Coronary artery (tissue), 2 donors: ENCODE results near the gene TRRAP.

Source experiments
- DNase-seq: peaks from one replicate; pipeline ENCODE4 v3.0.0-alpha.2; 2017; ENCODE audit warnings: low spot score
- H3K27ac ChIP-seq, 2 donors: fragments of 200-600 bp; sonication (generic); one replicate each; pipeline ENCODE4 v1.5.1; 2016 to 2019
- H3K4me3 ChIP-seq: fragments of 200-600 bp; sonication (generic); 2 replicates; pipeline ENCODE4 v1.5.1; 2016; ENCODE audit warnings: mild to moderate bottlenecking, moderate library complexity
- TF ChIP-seq, protein P1 (sequence below): fragments of 200-600 bp; sonication (generic); IDR thresholded peaks from one replicate; pipeline ENCODE4 v1.5.1; 2019; ENCODE audit warnings: antibody characterized with exemption

Gene TRRAP

DNA sequence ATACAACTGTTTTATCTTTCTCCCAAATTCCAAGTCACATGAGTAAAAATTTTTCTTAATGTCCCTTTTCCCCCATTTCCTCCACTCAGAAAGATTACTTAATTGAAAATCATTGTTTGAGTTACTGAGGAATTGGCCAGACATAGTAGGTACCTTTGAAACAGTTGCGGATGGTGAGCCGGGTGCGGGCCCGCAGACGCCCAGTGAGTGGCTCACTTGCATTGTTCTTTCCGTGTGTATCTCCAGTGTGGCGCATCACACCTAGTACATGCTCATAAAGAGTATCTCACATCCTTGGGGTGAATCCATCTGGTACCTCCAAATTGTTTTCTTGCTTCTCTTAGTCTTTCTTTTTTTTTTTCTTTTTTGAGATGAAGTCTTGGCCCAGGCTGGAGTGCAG is 14.3 kb downstream of the TRRAP start:
- H3K27ac ChIP-seq = no peak overlapping the region
- DNase-seq = peak; percentile 17
- H3K4me3 ChIP-seq = no peak overlapping the region
- TF ChIP-seq, protein P1, sequence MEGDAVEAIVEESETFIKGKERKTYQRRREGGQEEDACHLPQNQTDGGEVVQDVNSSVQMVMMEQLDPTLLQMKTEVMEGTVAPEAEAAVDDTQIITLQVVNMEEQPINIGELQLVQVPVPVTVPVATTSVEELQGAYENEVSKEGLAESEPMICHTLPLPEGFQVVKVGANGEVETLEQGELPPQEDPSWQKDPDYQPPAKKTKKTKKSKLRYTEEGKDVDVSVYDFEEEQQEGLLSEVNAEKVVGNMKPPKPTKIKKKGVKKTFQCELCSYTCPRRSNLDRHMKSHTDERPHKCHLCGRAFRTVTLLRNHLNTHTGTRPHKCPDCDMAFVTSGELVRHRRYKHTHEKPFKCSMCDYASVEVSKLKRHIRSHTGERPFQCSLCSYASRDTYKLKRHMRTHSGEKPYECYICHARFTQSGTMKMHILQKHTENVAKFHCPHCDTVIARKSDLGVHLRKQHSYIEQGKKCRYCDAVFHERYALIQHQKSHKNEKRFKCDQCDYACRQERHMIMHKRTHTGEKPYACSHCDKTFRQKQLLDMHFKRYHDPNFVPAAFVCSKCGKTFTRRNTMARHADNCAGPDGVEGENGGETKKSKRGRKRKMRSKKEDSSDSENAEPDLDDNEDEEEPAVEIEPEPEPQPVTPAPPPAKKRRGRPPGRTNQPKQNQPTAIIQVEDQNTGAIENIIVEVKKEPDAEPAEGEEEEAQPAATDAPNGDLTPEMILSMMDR = no peak

DNA sequence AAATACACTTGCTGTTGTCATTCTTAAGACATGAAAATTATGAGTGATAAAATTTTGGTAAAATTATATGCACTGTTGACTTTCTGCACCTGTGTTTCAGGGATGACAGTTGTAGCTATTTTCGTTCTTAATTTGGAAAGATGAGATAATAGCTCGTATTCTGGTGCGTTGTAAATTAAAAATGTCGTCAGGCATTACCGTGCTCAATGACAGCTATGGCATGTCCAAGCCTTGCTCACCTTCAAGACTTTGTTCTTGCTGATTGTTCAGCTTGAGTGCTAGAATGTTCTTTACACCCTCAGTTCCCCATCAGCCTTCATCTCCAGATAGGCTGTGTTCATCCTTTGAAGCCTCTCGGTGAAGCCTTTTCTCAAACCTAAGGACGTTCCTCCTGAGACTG is 21.5 kb downstream of the TRRAP start:
- Histone ChIP-seq H3K4me3 (no peak overlapping the region), H3K27ac (no peak overlapping the region)
- TF ChIP-seq, protein P1 = no peak
- DNase-seq = no peak

DNA sequence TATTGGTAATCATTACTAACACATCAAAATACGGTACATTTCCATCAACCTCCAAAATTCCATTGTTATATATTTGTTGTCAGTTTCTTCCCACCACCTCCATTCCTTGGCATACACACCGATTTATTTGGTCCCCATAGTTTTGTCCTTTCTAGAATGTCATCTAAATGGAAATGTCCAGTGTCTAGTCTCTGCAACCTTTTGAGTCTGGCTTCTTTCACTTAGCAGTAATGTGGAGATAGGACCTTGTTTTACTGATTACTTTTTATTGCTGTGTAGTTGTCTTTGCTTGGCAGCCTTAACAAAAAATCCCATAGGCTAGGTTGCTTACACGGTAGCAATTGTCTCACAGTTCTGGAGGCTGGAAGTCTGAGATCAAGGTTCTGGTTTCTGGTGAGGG is 22.5 kb downstream of the TRRAP start:
- Histone ChIP-seq H3K4me3 (no peak overlapping the region), H3K27ac (no peak overlapping the region)
- no peak for DNase-seq
- TF ChIP-seq, protein P1 = no peak

DNA sequence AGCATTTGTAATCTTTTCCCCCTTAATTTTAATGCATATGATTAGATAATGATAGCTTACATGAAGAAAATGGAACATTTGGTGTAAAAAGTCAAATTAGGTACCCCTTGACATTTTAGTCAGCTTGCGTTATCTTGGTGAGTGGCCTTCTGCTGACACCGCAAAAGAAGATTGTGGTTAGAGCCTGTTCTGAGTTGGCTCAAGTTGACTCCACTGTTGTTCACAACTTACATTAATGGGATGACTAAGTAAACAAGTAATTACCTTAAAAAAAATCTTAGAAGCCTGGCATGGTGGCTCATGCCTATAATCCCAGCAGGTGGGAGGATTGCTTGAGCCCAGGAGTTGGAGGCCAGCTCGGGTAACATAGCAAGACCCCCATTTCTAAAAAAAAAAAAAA is 24.2 kb downstream of the TRRAP start:
- TF ChIP-seq, protein P1 = no peak
- H3K4me3 ChIP-seq = no peak overlapping the region
- H3K27ac ChIP-seq = no peak overlapping the region
- DNase-seq = no peak

DNA sequence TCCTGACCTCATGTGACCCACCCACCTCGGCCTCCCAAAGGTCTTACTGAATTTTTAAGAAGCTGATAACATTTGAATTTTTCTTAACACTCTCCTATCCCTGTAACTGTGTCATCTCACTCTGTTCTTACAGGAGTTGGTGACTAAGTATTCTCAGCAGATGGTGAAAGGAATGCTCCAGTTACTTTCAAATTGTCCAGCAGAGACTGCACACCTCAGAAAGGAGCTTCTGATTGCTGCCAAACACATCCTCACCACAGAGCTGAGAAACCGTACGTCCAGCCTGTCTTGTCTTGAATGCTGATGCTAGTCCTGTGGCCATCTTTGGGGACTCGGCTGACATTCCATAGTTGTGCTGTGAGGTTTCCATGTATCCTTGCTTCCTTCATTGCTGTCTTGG is 24.9 kb downstream of the TRRAP start:
- TF ChIP-seq, protein P1 = no peak
- no peak overlapping the region for H3K4me3 ChIP-seq
- H3K27ac ChIP-seq = no peak overlapping the region
- no peak for DNase-seq

DNA sequence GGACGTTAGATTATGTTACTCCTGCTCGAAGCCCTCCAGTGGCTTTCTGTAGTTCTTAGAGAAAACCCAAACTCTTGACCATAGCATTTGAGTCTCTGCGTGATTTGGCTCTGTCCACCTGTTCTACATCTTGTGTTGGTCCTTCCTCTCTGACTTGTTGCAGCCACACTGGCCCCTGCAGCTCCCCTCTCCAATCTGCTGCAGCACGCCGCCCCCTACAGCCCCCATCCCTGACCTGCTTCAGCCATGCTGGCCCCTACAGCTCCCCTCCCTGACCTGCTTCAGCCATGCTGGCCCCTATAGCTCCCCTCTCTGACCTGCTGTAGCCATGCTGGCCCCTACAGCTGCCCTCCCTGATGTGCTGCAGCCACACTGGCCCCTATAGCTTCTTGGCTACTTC is 29.2 kb downstream of the TRRAP start:
- H3K27ac ChIP-seq = no peak overlapping the region
- TF ChIP-seq, protein P1 = no peak
- no peak for DNase-seq
- no peak overlapping the region for H3K4me3 ChIP-seq

DNA sequence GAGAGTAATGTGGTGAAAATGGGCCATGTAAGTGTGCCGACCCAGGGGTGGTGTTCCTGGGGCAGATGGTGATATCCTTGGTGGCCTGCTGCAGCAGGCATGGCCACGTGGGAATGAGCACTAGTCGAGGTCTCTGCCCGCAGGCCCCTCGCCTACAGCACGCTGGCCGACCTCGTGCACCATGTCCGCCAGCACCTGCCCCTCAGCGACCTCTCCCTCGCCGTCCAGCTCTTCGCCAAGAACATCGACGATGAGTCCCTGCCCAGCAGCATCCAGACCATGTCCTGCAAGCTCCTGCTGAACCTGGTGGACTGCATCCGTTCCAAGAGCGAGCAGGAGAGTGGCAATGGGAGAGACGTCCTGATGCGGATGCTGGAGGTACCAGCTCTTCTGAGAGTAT is 30.3 kb downstream of the TRRAP start:
- TF ChIP-seq, protein P1 = no peak
- no peak overlapping the region for H3K27ac ChIP-seq
- no peak for DNase-seq

More for the DNA sequence above, 30.3 kb downstream of the TRRAP start:
- no peak overlapping the region for H3K4me3 ChIP-seq
